Putamen (tissue), 1 donor: ENCODE measurements around the gene FAM25A.
"Not testable (repeated sequence)": the region's sequence is repeated elsewhere in the genome, so short reads cannot be mapped to it uniquely, and the experiment has no call there.

ENCODE experiments used
- DNase-seq: peaks from one replicate; pipeline ENCODE4 v3.0.0-alpha.2; 2016; ENCODE audit warnings: low spot score

Gene FAM25A

DNA sequence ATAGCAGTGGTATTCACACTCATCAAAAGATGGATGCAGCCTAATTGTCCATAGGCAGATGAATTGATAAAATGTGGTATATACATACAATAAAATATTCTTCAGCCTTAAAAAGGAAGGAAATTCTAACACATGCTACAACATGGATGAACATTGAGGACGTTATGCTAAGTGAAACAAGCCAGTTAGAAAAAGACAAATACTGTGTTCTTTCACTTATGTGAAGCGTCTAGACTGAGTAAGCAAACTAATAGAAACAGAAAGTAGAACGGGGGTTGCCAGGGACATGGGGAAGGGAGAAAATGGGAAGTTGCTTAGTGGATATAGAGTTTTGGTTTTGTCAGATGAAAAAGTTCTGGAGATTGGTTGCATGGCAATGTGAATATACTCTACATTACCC lies 6.6 kb upstream of the FAM25A start:
- DNase-seq, result not testable (repeated sequence)

- not testable (repeated sequence) for DNase-seq
Observed at GRCh38 chr10:87014986-87015716, 4.9 kb upstream of the FAM25A start.

DNA sequence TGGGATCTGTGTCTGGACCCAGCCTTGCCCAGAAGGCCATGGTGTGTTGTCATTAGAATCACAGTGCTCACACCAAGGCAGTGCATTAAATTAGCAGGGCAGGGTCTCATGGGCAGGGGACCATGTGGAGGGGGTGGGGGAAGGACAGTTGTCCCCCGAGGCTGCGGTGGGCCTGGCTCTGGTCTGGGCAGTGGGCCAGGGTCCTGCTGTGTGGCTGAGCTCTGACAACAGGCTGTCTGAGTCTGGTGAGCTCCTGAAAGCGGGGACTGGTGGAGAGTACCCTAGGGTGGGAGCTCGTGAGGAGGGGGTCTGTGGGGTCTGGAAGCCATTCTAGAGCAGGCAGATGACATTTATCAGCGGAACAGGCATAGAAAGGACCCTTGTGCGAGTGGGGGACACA lies 2.0 kb upstream of the FAM25A start:
- not testable (repeated sequence) for DNase-seq

- DNase-seq, result not testable (repeated sequence)
Observed at GRCh38 chr10:87019066-87019465, 1.0 kb upstream of the FAM25A start.

DNA sequence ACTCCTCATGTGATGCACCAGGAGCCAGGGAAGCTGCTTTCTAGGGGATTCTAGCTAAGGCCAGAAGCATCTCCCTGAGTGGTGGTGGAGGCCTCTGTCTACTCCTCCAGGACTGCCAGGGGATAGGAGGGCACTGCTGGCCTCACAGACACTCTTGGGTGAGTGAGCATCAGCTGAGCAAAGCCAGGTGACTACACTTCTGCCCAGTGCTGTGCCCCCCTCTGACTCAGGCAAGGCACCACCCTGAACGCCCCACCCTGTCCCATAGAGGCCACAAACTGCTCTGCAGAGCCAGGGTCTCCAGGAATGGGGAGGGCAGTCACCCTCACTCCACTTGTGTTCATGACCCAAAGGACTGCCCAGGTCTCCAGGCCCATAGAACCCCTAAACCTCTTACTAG lies 590 bp upstream of the FAM25A start:
- DNase-seq, result not testable (repeated sequence)

DNA sequence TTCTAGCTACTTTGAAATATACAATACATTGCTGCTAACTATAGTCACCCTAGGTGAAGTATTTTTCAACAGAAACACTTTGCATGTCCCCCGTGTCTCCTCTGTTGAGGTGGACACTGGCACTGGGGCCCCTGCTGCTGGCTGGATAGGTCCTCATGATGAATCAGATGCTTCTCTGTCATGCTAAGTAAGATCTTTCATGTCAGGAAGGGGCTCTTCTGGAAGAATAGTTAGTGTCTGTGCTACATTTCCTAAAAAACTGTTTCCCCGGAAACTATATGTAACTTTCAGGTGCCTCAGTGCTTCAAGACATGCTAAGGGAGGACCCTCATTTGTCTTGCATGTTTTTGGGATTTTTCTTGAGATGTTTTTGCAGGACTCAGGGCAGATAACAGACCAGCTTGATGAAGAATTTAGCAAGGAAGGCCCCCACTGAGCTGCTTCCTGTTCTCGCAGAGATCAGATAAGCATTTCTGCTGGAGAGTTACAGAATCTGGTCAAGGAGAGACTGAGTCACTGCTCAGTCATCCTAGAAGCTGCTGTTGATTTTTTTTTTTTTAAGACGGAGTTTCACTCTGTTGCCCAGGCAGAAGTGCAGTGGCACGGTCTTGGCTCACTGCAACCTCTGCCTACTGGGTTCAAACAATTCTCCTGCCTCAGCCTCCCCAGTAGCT lies 5.3 kb downstream of the FAM25A start:
- not testable (repeated sequence) for DNase-seq

DNA sequence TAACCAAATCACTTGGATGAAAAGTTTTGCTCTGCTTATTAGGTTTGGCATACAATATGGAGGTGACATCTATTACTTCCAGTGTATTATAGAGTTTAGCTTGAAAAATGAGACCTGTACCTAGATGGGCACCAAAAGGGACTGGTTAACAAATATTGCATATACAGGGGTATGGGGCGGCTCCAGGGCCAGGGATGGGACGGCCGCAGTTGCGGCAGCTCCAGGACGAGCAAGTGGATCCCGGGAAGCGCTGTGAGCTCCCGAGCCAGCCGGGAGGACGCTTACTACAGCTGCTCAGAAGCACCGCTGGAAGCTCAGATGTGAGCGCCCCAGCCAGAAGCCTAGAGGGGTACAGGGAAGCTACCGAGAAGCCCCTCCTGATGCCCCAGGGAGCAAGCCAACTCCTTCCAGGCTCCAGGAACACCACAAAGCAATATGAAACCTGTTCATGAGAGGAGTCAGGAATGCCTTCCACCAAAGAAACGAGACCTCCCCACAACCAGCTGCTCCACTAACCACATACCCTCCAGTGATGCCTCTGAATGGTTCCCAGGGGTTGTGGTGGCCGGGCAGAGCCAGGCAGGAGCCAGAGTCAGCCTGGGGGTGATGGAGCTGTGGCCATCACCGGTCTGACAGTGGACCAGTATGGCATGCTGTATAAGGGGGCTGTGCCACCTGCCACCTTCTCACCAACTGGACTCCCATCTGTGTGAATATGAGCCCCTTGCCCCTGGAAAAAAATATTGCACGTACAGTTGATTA lies 6.8 kb downstream of the FAM25A start:
- not testable (repeated sequence) for DNase-seq

- not testable (repeated sequence) for DNase-seq
Observed at GRCh38 chr10:87030419-87030818, 10.3 kb downstream of the FAM25A start.

GRCh38 chr10:87030912-87031635 lies 11.0 kb downstream of the FAM25A start:
- no peak for DNase-seq

GRCh38 chr10:87036623-87037022 lies 16.5 kb downstream of the FAM25A start:
- DNase-seq, result no peak

DNA sequence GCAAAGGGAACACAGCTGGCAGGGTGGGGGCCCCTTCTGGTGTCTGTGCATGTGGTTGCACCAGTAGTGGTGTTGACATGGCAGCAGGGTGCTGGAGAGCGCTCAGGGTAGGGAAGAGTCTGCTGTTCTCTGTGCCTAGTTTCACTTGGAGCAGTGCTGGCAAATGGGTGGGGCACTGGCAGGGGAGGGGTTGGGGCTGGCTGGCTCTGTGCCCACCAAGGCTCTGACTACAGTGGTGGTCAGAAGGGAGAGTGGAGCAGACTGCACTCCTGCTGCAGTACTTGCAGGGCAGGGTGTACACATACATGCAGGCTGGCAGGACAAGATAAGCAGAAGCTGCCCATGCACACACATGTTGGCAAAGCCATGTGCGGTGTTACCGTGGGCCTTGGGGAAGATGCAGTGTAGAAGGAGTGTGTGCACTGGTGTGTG lies 18.2 kb downstream of the FAM25A start:
- no peak for DNase-seq

GRCh38 chr10:87038786-87039185 lies 18.7 kb downstream of the FAM25A start:
- no peak for DNase-seq

DNA sequence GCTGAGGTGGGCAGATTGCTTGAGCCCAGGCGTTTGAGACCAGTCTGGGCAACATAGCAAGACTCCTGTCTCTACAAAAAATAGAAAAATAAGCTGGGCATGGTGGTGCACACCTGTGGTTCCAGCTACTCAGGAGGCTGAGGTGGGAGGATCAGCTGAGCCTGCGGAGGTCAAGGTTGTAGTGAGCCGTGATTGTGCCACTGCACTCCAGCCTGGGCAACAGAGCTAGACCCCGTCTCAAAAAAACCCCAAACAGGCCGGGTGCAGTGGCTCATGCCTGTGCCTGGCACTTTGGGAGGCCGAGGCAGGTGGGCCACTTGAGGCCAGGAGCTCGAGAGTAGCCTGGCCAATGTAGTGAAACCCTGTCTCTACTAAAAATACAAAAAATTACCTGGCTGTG lies 23.5 kb downstream of the FAM25A start:
- not testable (repeated sequence) for DNase-seq

- no peak for DNase-seq
Observed at GRCh38 chr10:87045434-87045938, 25.4 kb downstream of the FAM25A start.

DNA sequence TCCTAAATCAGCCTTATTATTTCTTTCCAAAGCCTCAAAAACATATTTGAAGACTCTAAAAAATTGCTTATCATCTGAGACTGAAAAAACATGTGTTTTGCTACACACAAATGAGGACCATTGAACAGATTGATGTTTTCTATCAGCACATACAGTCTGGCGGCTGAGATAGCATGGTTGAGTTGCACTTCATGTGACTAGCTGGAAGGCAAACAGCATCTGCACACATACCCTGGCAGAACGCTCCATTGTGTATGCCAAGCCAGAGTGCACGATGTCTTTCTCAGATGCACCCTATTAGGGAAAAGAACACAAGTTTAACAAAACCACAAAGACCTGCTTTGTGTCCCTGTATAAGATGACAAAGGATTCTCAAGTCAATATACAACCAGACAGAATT lies 33.0 kb downstream of the FAM25A start:
- DNase-seq, result peak; percentile 87

GRCh38 chr10:87053577-87054181 lies 33.6 kb downstream of the FAM25A start:
- peak; percentile 41 for DNase-seq

DNA sequence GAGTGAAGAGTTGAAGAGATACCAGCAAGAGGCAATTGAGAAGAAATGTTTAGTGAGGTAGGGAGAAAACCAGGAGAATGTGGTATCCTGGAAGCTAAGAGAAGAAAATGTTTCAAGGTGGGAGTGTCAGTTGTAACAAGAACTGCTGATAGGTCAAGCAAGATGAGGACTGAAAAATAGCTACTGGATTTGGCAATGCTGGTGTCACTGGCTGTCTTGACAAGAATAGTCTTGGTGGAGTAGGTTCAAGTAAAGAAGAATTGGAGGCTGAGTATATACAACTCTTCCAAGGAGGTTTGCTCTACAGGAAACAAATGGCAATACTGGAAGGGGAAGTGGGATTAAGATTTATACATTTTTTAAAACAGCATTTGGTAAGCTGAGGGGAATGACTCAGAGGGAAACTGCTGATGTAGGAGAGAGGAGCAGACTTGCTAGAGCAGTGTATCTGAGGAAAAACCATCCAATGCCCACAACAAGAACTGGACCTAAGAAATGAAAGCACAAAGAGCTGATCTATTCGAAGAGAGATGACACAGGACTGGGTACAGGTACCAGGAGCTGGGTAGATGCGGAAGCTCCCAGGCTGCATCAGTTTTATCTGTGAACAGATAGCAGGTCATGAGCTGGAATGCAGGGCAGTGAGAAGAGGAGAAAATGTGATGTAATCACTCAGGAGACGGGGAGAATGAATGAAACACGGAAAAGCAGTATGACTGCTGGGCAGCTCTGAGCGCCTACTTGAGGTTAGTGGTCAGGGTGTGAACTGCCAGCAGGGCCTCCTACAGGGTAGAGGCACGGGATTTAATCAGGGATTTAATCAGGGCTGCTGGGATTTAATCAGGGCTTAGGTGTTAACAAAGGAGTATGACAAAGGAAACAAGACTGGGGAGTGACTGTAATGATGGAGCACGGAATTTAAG lies 34.5 kb downstream of the FAM25A start:
- no peak for DNase-seq

DNA sequence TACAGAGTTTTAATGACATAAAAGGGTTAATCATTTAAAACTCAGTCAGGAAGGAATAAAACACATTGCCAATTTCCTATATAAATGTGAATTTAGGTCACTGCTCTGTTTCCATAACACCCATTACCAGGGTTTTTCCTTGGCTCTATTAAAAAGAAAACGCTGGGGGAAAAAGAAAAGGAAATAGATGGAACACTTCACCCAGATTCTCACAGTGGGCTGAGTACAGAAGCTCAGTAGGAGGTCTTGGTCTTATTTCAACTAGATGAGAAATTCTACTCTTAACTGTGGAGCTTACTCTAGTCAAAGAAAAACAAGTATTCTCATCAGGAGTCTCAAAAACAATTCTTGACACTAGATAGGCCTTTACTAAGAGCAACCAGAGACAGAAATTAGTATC lies 38.1 kb downstream of the FAM25A start:
- peak; percentile 63 for DNase-seq

DNA sequence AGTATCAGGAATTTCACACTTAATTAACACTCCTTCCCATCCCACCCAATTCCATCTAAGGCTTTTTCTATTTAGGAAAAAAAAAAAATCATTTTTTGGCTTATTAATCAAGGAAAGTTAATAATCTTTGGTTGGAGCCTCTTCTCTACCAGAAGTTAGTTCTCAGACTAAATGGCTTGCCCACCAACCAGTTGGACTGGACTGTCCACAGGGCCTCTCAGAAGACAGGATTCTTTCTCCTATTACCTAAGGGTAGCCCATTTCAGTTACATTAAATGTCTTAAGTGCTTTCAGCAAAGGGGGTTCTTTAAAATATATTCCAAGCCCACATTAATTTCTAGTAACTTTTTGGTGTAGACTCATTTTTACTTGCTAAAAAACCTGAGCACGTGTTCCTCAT lies 39.3 kb downstream of the FAM25A start:
- DNase-seq, result no peak

- DNase-seq, result no peak
Observed at GRCh38 chr10:87060280-87060928, 40.3 kb downstream of the FAM25A start.
